Endothelial cell (in vitro differentiated cells): ENCODE results near the gene ARHGEF3. TPM values are rescaled to one million over a fixed set of nuclear protein-coding genes. Genes with fewer than 3 reads are reported as not detected.

Source experiments
- DNase-seq: peaks from one replicate; pipeline ENCODE4 v3.0.0; 2021; ENCODE audit warnings: low spot score
- H3K27ac Mint-ChIP-seq: one replicate; pipeline ENCODE4 v1.8.0; 2021; ENCODE audit warnings: mixed read lengths, inconsistent platforms; ENCODE audit not compliant: unreplicated experiment
- H3K27me3 Mint-ChIP-seq: one replicate; pipeline ENCODE4 v1.8.0; 2021; ENCODE audit warnings: mild to moderate bottlenecking, moderate library complexity, mixed read lengths, inconsistent platforms; ENCODE audit not compliant: unreplicated experiment
- H3K36me3 Mint-ChIP-seq: one replicate; pipeline ENCODE4 v1.8.0; 2021; ENCODE audit warnings: mild to moderate bottlenecking, low read depth, mixed read lengths, inconsistent platforms; ENCODE audit not compliant: unreplicated experiment
- H3K4me1 Mint-ChIP-seq: one replicate; pipeline ENCODE4 v1.8.0; 2021; ENCODE audit warnings: mild to moderate bottlenecking, mixed read lengths, inconsistent platforms; ENCODE audit not compliant: unreplicated experiment
- H3K4me3 Mint-ChIP-seq: one replicate; pipeline ENCODE4 v1.8.0; 2021; ENCODE audit warnings: mild to moderate bottlenecking, mixed read lengths, inconsistent platforms; ENCODE audit not compliant: unreplicated experiment
- H3K9me3 Mint-ChIP-seq: one replicate; pipeline ENCODE4 v1.8.0; 2021; ENCODE audit warnings: mixed read lengths, inconsistent platforms; ENCODE audit not compliant: unreplicated experiment
- total RNA-seq: library from RNA; stranded (reverse); fragmentation: NEBNext Ultra II Directional; extraction: Animal tissue kit (Norgen Biotek cat#: 25700); gene quantifications from one replicate; pipeline ENCODE4 v1.2.1, GENCODE V29; 2021; ENCODE audit not compliant: unreplicated experiment
- TF ChIP-seq, protein P1 (sequence below): fragments of 200-600 bp; sonication (generic); IDR thresholded peaks from one replicate; pipeline ENCODE4 v1.5.0; 2021; ENCODE audit warnings: antibody characterized with exemption; ENCODE audit not compliant: unreplicated experiment

The ARHGEF3 gene
- total RNA-seq, 1 donor from 2014 or later: 4.0 TPM

DNA sequence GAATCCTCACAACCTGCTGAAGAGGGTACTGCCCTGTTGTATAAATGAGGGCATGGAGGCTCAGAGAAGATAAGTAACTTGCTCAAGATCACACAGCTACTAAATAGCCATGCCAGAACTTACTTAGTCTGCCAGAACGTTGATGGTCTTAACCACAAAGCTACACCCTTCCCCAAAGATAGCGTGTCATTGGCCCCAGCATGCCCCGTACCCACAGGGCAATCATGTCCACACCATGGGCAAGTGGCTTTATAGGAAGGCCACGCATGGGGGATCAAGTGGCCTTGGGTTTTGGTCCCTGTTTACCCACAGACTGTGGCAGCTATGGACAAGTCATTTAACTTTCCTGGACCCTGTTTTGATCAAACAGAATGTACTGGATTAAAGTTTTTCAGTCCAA is 15.9 kb upstream of the ARHGEF3 start:
- H3K36me3 Mint-ChIP-seq: no peaks in the 10 kb centered on the region
- peaks cover 11% of the 10 kb centered on the region for H3K4me1 Mint-ChIP-seq

DNA sequence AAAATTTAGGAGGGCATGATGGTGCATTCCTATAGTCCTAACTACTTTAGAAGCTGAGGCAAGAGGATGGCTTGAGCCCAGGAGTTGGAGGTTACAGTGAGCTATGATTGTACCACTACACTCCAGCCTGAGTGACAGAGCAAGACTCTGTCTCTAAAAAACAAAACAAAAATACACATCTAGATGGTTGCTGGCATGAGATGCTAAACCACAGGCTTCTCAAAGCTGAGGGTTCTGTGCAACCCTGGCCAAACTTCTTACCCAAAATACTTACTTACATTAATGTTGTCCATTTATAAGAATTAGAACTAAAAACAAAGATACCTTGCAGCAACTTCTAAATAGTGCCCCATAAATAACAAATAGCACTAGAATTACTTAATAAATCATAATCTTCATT is 14.3 kb upstream of the ARHGEF3 start:
- H3K27me3 Mint-ChIP-seq: no peaks in the 10 kb centered on the region
- H3K9me3 Mint-ChIP-seq: no peaks in the 10 kb centered on the region
- no peaks in the 10 kb centered on the region for H3K36me3 Mint-ChIP-seq
- no peak for DNase-seq
- TF ChIP-seq, protein P1, sequence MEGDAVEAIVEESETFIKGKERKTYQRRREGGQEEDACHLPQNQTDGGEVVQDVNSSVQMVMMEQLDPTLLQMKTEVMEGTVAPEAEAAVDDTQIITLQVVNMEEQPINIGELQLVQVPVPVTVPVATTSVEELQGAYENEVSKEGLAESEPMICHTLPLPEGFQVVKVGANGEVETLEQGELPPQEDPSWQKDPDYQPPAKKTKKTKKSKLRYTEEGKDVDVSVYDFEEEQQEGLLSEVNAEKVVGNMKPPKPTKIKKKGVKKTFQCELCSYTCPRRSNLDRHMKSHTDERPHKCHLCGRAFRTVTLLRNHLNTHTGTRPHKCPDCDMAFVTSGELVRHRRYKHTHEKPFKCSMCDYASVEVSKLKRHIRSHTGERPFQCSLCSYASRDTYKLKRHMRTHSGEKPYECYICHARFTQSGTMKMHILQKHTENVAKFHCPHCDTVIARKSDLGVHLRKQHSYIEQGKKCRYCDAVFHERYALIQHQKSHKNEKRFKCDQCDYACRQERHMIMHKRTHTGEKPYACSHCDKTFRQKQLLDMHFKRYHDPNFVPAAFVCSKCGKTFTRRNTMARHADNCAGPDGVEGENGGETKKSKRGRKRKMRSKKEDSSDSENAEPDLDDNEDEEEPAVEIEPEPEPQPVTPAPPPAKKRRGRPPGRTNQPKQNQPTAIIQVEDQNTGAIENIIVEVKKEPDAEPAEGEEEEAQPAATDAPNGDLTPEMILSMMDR: no peak
- peaks cover 9% of the 10 kb centered on the region for H3K4me1 Mint-ChIP-seq
- H3K4me3 Mint-ChIP-seq: no peak overlapping the region
- no peak overlapping the region for H3K27ac Mint-ChIP-seq

More for the DNA sequence above, 15.9 kb upstream of the ARHGEF3 start:
- DNase-seq: no peak
- Mint-ChIP-seq H3K27ac (no peak overlapping the region), H3K4me3 (no peak overlapping the region), H3K27me3 (peaks cover 1% of the 10 kb centered on the region), H3K9me3 (no peaks in the 10 kb centered on the region)
- TF ChIP-seq, protein P1: no peak

- no peak for DNase-seq
- TF ChIP-seq, protein P1: no peak
- no peak overlapping the region for H3K27ac Mint-ChIP-seq
- no peak overlapping the region for H3K4me3 Mint-ChIP-seq
- H3K36me3 Mint-ChIP-seq: no peaks in the 10 kb centered on the region
- no peaks in the 10 kb centered on the region for H3K27me3 Mint-ChIP-seq
- H3K4me1 Mint-ChIP-seq: peaks cover 9% of the 10 kb centered on the region
- no peaks in the 10 kb centered on the region for H3K9me3 Mint-ChIP-seq
These were observed 13.8 kb upstream of the ARHGEF3 start for GRCh38 chr3:56815589-56815988.

DNA sequence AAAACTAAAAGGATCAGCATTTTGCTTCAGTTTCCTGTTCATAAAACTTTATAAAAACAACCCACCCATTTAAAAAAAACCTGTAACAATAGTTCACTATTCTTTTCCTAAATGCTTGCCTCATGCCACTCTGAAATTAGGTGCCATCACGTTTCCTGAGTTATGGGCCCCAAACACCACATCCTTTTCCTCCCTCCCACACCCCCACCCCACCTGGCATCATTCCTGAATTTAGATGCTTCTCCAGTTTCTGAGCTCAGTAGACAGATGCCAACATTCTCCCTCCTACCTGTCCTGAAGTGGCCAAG is 11.9 kb upstream of the ARHGEF3 start:
- no peak overlapping the region for H3K27ac Mint-ChIP-seq
- H3K4me1 Mint-ChIP-seq: peaks cover 9% of the 10 kb centered on the region
- H3K27me3 Mint-ChIP-seq: no peaks in the 10 kb centered on the region
- no peak overlapping the region for H3K4me3 Mint-ChIP-seq
- no peaks in the 10 kb centered on the region for H3K36me3 Mint-ChIP-seq
- TF ChIP-seq, protein P1: no peak
- no peaks in the 10 kb centered on the region for H3K9me3 Mint-ChIP-seq
- no peak for DNase-seq

DNA sequence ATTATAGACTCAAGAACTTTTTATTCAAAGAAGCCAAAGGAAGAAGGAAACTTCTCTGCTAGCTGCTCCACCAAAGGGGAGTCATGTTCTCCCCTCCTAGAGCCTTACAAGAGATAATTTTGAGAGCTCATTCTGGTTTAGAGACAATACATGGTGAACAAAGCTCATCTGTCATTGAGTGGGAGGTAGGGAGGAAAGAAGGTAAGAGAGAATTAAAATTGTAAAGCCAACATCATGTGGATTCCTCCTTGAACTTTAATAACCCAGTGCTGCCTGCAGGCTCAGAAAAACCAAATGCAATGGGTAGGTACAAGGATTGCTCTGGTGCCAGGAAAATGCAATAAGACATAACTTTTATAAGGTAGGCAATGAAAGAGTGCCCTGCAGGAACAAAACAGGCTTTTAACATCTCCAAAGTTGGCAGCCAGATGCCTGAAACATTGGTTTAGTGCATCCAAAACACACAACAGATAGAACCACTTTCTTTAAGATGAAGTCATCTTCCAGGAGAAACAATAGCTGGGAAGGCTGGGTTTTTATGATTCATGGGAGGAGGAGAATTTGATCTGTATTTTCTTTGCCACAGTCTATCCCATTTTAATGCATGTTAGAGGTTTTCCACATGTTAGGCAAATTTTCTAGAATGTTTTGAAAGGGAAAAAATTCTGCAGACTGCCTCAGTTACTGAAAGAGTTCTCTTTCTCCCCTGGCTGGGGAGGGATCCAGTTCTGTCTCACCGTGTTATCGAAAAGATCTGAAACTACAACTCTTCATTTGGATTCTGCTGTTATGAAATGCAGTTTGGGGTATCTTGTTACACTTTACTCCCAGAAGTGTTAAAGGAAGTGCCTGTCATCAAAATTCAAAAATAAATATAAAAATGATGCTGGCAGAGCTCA is 11.3 kb upstream of the ARHGEF3 start:
- TF ChIP-seq, protein P1: no peak
- Mint-ChIP-seq H3K9me3 (no peaks in the 10 kb centered on the region), H3K4me3 (no peak overlapping the region), H3K27ac (no peak overlapping the region), H3K27me3 (no peaks in the 10 kb centered on the region), H3K36me3 (no peaks in the 10 kb centered on the region), H3K4me1 (peaks cover 9% of the 10 kb centered on the region)
- DNase-seq: no peak
